GM12878 (cell line): Measurements from ENCODE around the gene NRP1. TPM values are rescaled to one million over a fixed set of nuclear protein-coding genes. Genes with fewer than 3 reads are reported as not detected.

Experiments used
- ATAC-seq: fragments of 200-7000 bp; cut with Tn5 transposase; 3 replicates; pipeline ENCODE4 v1.9.1; 2020; ENCODE audit warnings: mild to moderate bottlenecking, moderate library complexity
- BruUV-seq: library from RNA; stranded (reverse); fragments of 400-500 nt; replicated peaks from 2 replicates; lab custom pipeline; 2021; lab: Mats Ljungman, UMichigan
- CTCF ChIA-PET: fragments of 300-600 bp; sonication (Branson Sonifier 250); formaldehyde crosslinking; extraction: SDS; loops from one replicate; lab custom pipeline; 2021; ENCODE audit warnings: inconsistent platforms; lab: Yijun Ruan, JAX
- POLR2A ChIA-PET: fragments of 350-600 bp; formaldehyde crosslinking; extraction: SDS; loops from one replicate; lab custom pipeline; 2021; ENCODE audit warnings: inconsistent platforms; lab: Charles Lee
- RAD21 ChIA-PET: fragments of 300-600 bp; sonication (Branson Sonifier 250); formaldehyde crosslinking; loops from one replicate; lab custom pipeline; 2023; ENCODE audit warnings: antibody characterized with exemption; ENCODE audit not compliant: unreplicated experiment; lab: Charles Lee
- SMC1A ChIA-PET: fragments of 300-600 bp; sonication (Branson Sonifier 250); formaldehyde crosslinking; loops from one replicate; lab custom pipeline; 2023; ENCODE audit not compliant: unreplicated experiment, uncharacterized antibody; lab: Charles Lee
- DNase-seq: peaks from one replicate; pipeline ENCODE4 v3.0.0-alpha.2; 2011; ENCODE audit warnings: low read depth, low spot score
- FAIRE-seq: peaks from 3 replicates; lab custom pipeline; 2011; peaks lifted over from hg19 to GRCh38; lab: Jason Lieb, UNC
- H2AFZ ChIP-seq: 2 replicates; pipeline ENCODE4 v1.6.0; 2011; ENCODE audit warnings: low read depth, low read length, control low read depth; ENCODE audit not compliant: control insufficient read depth
- H3K27ac ChIP-seq: 2 replicates; pipeline ENCODE4 v1.5.1; 2011; ENCODE audit warnings: control low read depth; ENCODE audit not compliant: control insufficient read depth, insufficient read depth
- H3K27me3 ChIP-seq, 2 experiments: replicated peaks in 1 of 2; 2 replicates each; pipeline versions ENCODE4 v1.6.0 to v1.6.1; 2011; ENCODE audit warnings: low read length in 1 of 2; ENCODE audit not compliant: control insufficient read depth in 2 of 2, insufficient read depth in 2 of 2
- H3K36me3 ChIP-seq, 2 experiments: 2 replicates each; pipeline ENCODE4 v1.5.1; 2011; ENCODE audit warnings: low read length in 1 of 2; ENCODE audit not compliant: control insufficient read depth in 2 of 2, insufficient read depth in 2 of 2
- H3K4me1 ChIP-seq: 2 replicates; pipeline ENCODE4 v1.6.1; 2011; ENCODE audit warnings: mild to moderate bottlenecking, low read length, moderate library complexity, mixed read lengths; ENCODE audit not compliant: control insufficient read depth, insufficient read depth
- H3K4me2 ChIP-seq: 2 replicates; pipeline ENCODE4 v1.6.0; 2011; ENCODE audit warnings: control low read depth; ENCODE audit not compliant: control insufficient read depth, insufficient read depth
- H3K4me3 ChIP-seq: fragments of 200-600 bp; sonication (generic); 2 replicates; pipeline ENCODE4 v1.5.1; 2016
- H3K79me2 ChIP-seq: 2 replicates; pipeline ENCODE4 v1.6.0; 2011; ENCODE audit warnings: low read length; ENCODE audit not compliant: control insufficient read depth, insufficient read depth
- H3K9ac ChIP-seq: 2 replicates; pipeline ENCODE4 v1.8.0; 2011; ENCODE audit warnings: low read length, control low read depth, mixed read lengths; ENCODE audit not compliant: control insufficient read depth, insufficient read depth
- H3K9me3 ChIP-seq: replicated peaks from 3 replicates; pipeline ENCODE4 v1.5.1; 2011; ENCODE audit warnings: mild to moderate bottlenecking, low read length; ENCODE audit not compliant: control insufficient read depth, insufficient read depth
- H4K20me1 ChIP-seq: 2 replicates; pipeline ENCODE4 v1.6.0; 2011; ENCODE audit not compliant: control insufficient read depth, insufficient read depth
- ATF7 ChIP-seq: fragments of 450-650 bp; IDR thresholded peaks from 2 replicates; pipeline ENCODE4 v1.6.1; 2016; ENCODE audit warnings: low read depth, mild to moderate bottlenecking
- BHLHE40 ChIP-seq, 2 experiments: fragments of 450-650 bp in 1 of 2; IDR thresholded peaks; 2 replicates each; pipeline ENCODE4 v1.6.1; 2011 to 2017; ENCODE audit warnings: low read depth in 2 of 2, borderline replicate concordance in 1 of 2, improper control_type of control experiment in 1 of 2, low read length in 1 of 2, mild to moderate bottlenecking in 1 of 2
- BMI1 ChIP-seq: fragments of 450-650 bp; IDR thresholded peaks from 2 replicates; pipeline ENCODE4 v1.6.1; 2016; ENCODE audit warnings: mild to moderate bottlenecking, moderate library complexity, borderline replicate concordance
- DPF2 ChIP-seq: fragments of 450-650 bp; IDR thresholded peaks from 2 replicates; pipeline ENCODE4 v1.6.1; 2017; ENCODE audit warnings: mild to moderate bottlenecking
- IKZF1 ChIP-seq: fragments of 450-650 bp; conservative IDR thresholded peaks from 2 replicates; pipeline ENCODE4 v1.6.1; 2017; ENCODE audit warnings: antibody characterized with exemption, mild to moderate bottlenecking
- IRF5 ChIP-seq: fragments of 450-650 bp; IDR thresholded peaks from 2 replicates; pipeline ENCODE4 v1.6.1; 2017; ENCODE audit warnings: borderline replicate concordance
- MTA2 ChIP-seq: fragments of 450-650 bp; IDR thresholded peaks from 2 replicates; pipeline ENCODE4 v1.6.1; 2016; ENCODE audit warnings: low read depth, mild to moderate bottlenecking, moderate library complexity
- NR2F1 ChIP-seq: fragments of 450-650 bp; conservative IDR thresholded peaks from 2 replicates; pipeline ENCODE4 v1.6.1; 2017; ENCODE audit warnings: mild to moderate bottlenecking
- PRDM15 ChIP-seq: fragments of 450-650 bp; formaldehyde crosslinking; IDR thresholded peaks from 2 replicates; pipeline ENCODE4 v1.4.0; 2020; ENCODE audit warnings: mild to moderate bottlenecking, moderate library complexity
- RBBP5 ChIP-seq: fragments of 200-600 bp; sonication (generic); conservative IDR thresholded peaks from 2 replicates; pipeline ENCODE4 v1.6.1; 2016
- RELB ChIP-seq: fragments of 450-650 bp; IDR thresholded peaks from 2 replicates; pipeline ENCODE4 v1.6.1; 2017; ENCODE audit warnings: low read depth, mild to moderate bottlenecking, moderate library complexity
- WGBS: methylation state at CpG from one replicate; pipeline ENCODE4 v1.1.6; 2016; ENCODE audit warnings: low lambda C conversion rate; ENCODE audit not compliant: insufficient replicate concordance, insufficient coverage; ENCODE audit errors: missing lambda C conversion rate; 5-methylcytosine and 5-hydroxymethylcytosine counted together
- in situ Hi-C: fragments of 300-500 bp; cut with MboI; formaldehyde crosslinking; loops from 9 replicates; pipeline ENCODE4 v1.14.3; 2018; ENCODE audit warnings: mixed read lengths
- intact Hi-C: fragments of 100-400 bp; cut with micrococcal nuclease; formaldehyde crosslinking; loops from one replicate; pipeline ENCODE4 v1.14.2; 2022; ENCODE audit not compliant: unreplicated experiment
- polyA plus RNA-seq, 11 experiments: library from polyadenylated mRNA; depleted of rRNA in 4 of 11; unstranded in 6 of 11; stranded (reverse) in 5 of 11; fragments of >200 nt; fragmentation: Nextera tagmentation in 4 of 11; fragmentation: Illumina TruSeq in 1 of 11; extraction: Ambion mirVana in 4 of 11; extraction: Trizol in 1 of 11; gene quantifications; 1 replicate in 1 of 11; 2 replicates in 10 of 11; pipeline versions ENCODE4 v1.2.1 to v1.2.3, GENCODE V29; 2011 to 2016; ENCODE audit warnings: inconsistent platforms in 2 of 11, missing spikeins in 2 of 11, low read depth in 1 of 11
- total RNA-seq, 4 experiments: library from RNA; depleted of rRNA in 3 of 4; stranded (reverse); fragments of >200 nt in 3 of 4; fragmentation: Illumina TruSeq in 1 of 4; extraction: Trizol in 1 of 4; gene quantifications; 2 replicates each; pipeline versions ENCODE4 v1.2.1 to v1.2.3, GENCODE V29; 2013 to 2021

NRP1 gene
- total and polyA plus RNA-seq, 10 of the 15 experiments (the other 5 are each of a cell fraction or from before 2014, with no cell fraction given), result 0.11 to 12.1 (median 0.52) TPM

- Histone ChIP-seq H3K27me3 (no peaks in the 10 kb centered on the region), H2AFZ (no peak overlapping the region), H3K79me2 (no peaks in the 10 kb centered on the region), H3K27ac (no peak overlapping the region), H3K9me3 (no peaks in the 10 kb centered on the region), H3K4me3 (no peak overlapping the region), H4K20me1 (no peaks in the 10 kb centered on the region), H3K4me2 (no peak overlapping the region), H3K36me3 (no peaks in the 10 kb centered on the region), H3K4me1 (no peaks in the 10 kb centered on the region), H3K9ac (no peak overlapping the region)
- ATAC-seq (peak; percentile 73), FAIRE-seq (no peak), DNase-seq (no peak)
- ChIA-PET CTCF (interaction anchor here (2.4 kb wide), 1 partner anchor 15 kb away, joined by 7 read pairs; no protein-coding TSS in a partner anchor), RAD21 (interaction anchor here (1.8 kb wide), 1 partner anchor 33 kb away, joined by 7 read pairs; no protein-coding TSS in a partner anchor), POLR2A (interaction anchor here (0.7 kb wide), 1 partner anchor 39 kb away, joined by 3 read pairs; no protein-coding TSS in a partner anchor), SMC1A (interaction anchor here (0.9 to 2.7 kb wide), 8 partner anchors 15 to 401 kb away, joined by 3 to 22 read pairs (median 3); no protein-coding TSS in a partner anchor)
- TF ChIP-seq BMI1 (peak; percentile 59; the same call in 1 of the 2 replicates), RBBP5 (no peak), ATF7 (peak; percentile 89), MTA2 (peak; percentile 92), IKZF1 (peak; percentile 52), RELB (no peak), IRF5 (no peak), PRDM15 (CRISPR knock-in tag) (no peak), DPF2 (peak; percentile 67; the same call in 1 of the 2 replicates), NR2F1 (peak; percentile 72), BHLHE40 (IDR thresholded peaks at IDR 0.05; ENCODE audit: borderline replicate concordance in 1 of 2, low read depth in 2 of 2, low read length in 1 of 2) (peak in 1 of 2 experiments; percentile 28; a peak in 1 of 4 replicates)
- intact Hi-C loops (no loop called here), in situ Hi-C loops (no loop called here)
- no TSS peak for BruUV-seq
- WGBS, result 18% methylated on average over 2 of the region's 2 CpGs
These were observed 38.8 kb upstream of the NRP1 start for GRCh38 chr10:33373263-33373662.
